HCT116 (cell line): Measurements from ENCODE around the gene LRG1.
A peak's percentile ranks its signal among the peaks of the same experiment; 100 is the strongest.

Source experiments
- CTCF ChIP-seq, 3 experiments: fragments of 200-600 bp in 1 of 3; sonication (generic) in 1 of 3; IDR thresholded peaks in 2 of 3; conservative IDR thresholded peaks in 1 of 3; 2 replicates each; pipeline ENCODE4 v1.5.1; 2012 to 2017; ENCODE audit warnings: low read depth in 2 of 3, low read length in 2 of 3, antibody characterized with exemption in 1 of 3, borderline replicate concordance in 1 of 3, control low read depth in 1 of 3, mild to moderate bottlenecking in 1 of 3, mixed read lengths in 1 of 3, mixed run types in 1 of 3, moderate library complexity in 1 of 3; ENCODE audit not compliant: insufficient read depth in 1 of 3
- EZH2 ChIP-seq: fragments of 200-600 bp; sonication (generic); IDR thresholded peaks from 2 replicates; pipeline ENCODE4 v1.6.1; 2017; ENCODE audit warnings: antibody characterized with exemption, mixed run types
- JUND ChIP-seq: IDR thresholded peaks from 2 replicates; pipeline ENCODE4 v1.6.1; 2012
- POLR2A ChIP-seq: IDR thresholded peaks from 2 replicates; pipeline ENCODE4 v1.7.0; 2011; ENCODE audit warnings: borderline replicate concordance; ENCODE audit not compliant: insufficient read depth, insufficient read length; ENCODE audit errors: extremely low read depth
- POLR2AphosphoS5 ChIP-seq: IDR thresholded peaks from 2 replicates; pipeline ENCODE4 v1.6.1; 2011; ENCODE audit warnings: mild to moderate bottlenecking, low read depth, low read length, moderate library complexity
- SRF ChIP-seq: IDR thresholded peaks from 2 replicates; pipeline ENCODE4 v1.6.1; 2012; ENCODE audit warnings: low read depth

DNA sequence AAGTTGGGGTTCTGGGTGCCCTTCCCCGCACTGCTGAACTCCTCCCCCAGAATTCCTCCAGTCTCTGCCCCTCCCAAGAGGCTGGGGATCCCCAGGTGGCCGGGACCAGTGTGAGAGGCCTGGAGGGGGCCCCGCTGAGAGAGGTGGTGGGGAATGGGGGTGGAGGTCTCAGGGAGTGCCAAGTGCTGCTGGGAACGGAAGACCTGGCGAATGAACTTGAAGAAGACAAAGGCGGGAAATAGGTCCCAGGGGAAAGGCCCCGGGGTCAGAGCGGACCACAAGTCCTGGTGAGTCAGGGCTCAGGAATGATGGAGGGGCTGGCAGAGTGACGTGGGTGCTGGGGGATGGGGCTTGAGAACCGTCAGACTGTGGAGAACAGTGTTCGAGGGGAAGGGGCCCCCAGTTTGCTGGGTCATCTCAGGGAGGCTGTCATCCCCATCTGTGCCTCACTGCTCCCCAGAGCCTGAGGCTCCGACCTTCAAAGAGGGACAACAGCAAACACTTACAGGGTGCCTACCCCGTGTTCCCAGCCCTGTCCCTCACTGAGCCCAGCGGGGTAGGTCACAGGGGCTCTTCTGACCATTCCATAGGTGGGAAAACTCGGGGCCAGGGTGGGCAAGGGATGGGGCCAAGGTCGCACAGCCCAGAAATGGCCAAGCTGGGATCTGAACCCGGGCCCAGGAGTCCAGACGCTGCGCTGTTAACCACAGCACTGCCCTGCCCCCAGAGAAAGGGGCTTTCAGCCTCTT, 35.6 kb upstream of the LRG1 start:
- TF ChIP-seq CTCF (IDR thresholded peaks at IDR 0.05 in 2 of 3, conservative IDR thresholded peaks at IDR 0.05 in 1 of 3; ENCODE audit: borderline replicate concordance in 1 of 3, insufficient read depth in 1 of 3, low read depth in 2 of 3, low read length in 2 of 3) (no peak), JUND (peak; percentile 79), POLR2AphosphoS5 (no peak), EZH2 (no peak), SRF (no peak), POLR2A (no peak)
